SJSA1 (cell line): ENCODE measurements around the gene EPHA8. TPM values are rescaled to one million over a fixed set of nuclear protein-coding genes. Genes with fewer than 3 reads are reported as not detected.

ENCODE experiments used
- DNase-seq, 2 experiments: peaks; one replicate each; pipeline ENCODE4 v3.0.0-alpha.2; 2015 to 2020; ENCODE audit warnings: low spot score in 2 of 2, low read depth in 1 of 2
- H3K27ac ChIP-seq: fragments of 250-450 bp; sonication (Bioruptor Pico); 2 replicates; pipeline ENCODE4 v1.5.1; 2020; ENCODE audit warnings: mild to moderate bottlenecking, moderate library complexity
- H3K27me3 ChIP-seq: fragments of 250-450 bp; sonication (Bioruptor Pico); replicated peaks from 2 replicates; pipeline ENCODE4 v1.5.1; 2020; ENCODE audit warnings: mild to moderate bottlenecking, moderate library complexity
- H3K36me3 ChIP-seq: fragments of 250-450 bp; sonication (Bioruptor Pico); 2 replicates; pipeline ENCODE4 v1.5.1; 2020; ENCODE audit warnings: mild to moderate bottlenecking
- H3K4me1 ChIP-seq: fragments of 250-450 bp; sonication (Bioruptor Pico); replicated peaks from 2 replicates; pipeline ENCODE4 v1.6.1; 2021; ENCODE audit warnings: mild to moderate bottlenecking
- H3K4me3 ChIP-seq: fragments of 250-450 bp; sonication (Bioruptor Pico); 2 replicates; pipeline ENCODE4 v1.5.1; 2020; ENCODE audit warnings: mild to moderate bottlenecking
- H3K9me3 ChIP-seq: fragments of 250-450 bp; sonication (Bioruptor Pico); replicated peaks from 2 replicates; pipeline ENCODE4 v1.5.1; 2020; ENCODE audit warnings: mild to moderate bottlenecking
- total RNA-seq: library from RNA; depleted of rRNA; stranded (reverse); fragments of >200 nt; shearing (Covaris generic); gene quantifications from 2 replicates; pipeline ENCODE4 v1.2.3, GENCODE V29; 2014

Gene EPHA8
- total RNA-seq, 1 experiment from 2014 or later = not detected

GRCh38 chr1:22582661-22583635 is 19.7 kb downstream of the EPHA8 start:
- Histone ChIP-seq H3K4me1 (no peaks in the 10 kb centered on the region), H3K27me3 (peaks cover 48% of the 10 kb centered on the region), H3K9me3 (peaks cover 4% of the 10 kb centered on the region; the same call in 1 of the 2 replicates), H3K4me3 (no peak overlapping the region), H3K36me3 (no peaks in the 10 kb centered on the region), H3K27ac (no peak overlapping the region)
- no peak for DNase-seq

- Histone ChIP-seq H3K27me3 (peaks cover 54% of the 10 kb centered on the region), H3K36me3 (no peaks in the 10 kb centered on the region), H3K4me3 (no peak overlapping the region), H3K27ac (no peak overlapping the region), H3K4me1 (no peaks in the 10 kb centered on the region), H3K9me3 (peaks cover 2% of the 10 kb centered on the region; the same call in 1 of the 2 replicates)
- no peak for DNase-seq
Observed at GRCh38 chr1:22584001-22584562, 20.8 kb downstream of the EPHA8 start.

GRCh38 chr1:22584970-22585369 is 21.7 kb downstream of the EPHA8 start:
- DNase-seq = no peak
- H3K27me3 ChIP-seq = peaks cover 63% of the 10 kb centered on the region

GRCh38 chr1:22585471-22585870 is 22.2 kb downstream of the EPHA8 start:
- Histone ChIP-seq H3K27me3 (peaks cover 66% of the 10 kb centered on the region), H3K4me3 (no peak overlapping the region), H3K9me3 (no peaks in the 10 kb centered on the region), H3K4me1 (no peaks in the 10 kb centered on the region), H3K36me3 (no peaks in the 10 kb centered on the region), H3K27ac (no peak overlapping the region)
- no peak for DNase-seq

More at GRCh38 chr1:22584970-22585369, 21.7 kb downstream of the EPHA8 start:
- Histone ChIP-seq H3K4me1 (no peaks in the 10 kb centered on the region), H3K27ac (no peak overlapping the region), H3K36me3 (no peaks in the 10 kb centered on the region), H3K9me3 (no peaks in the 10 kb centered on the region), H3K4me3 (no peak overlapping the region)

- H3K36me3 ChIP-seq = no peaks in the 10 kb centered on the region
- no peak for DNase-seq
- H3K4me1 ChIP-seq = no peaks in the 10 kb centered on the region
- peaks cover 69% of the 10 kb centered on the region for H3K27me3 ChIP-seq
- H3K27ac ChIP-seq = no peak overlapping the region
- H3K4me3 ChIP-seq = no peak overlapping the region
- no peaks in the 10 kb centered on the region for H3K9me3 ChIP-seq
Observed at GRCh38 chr1:22586356-22587130, 23.3 kb downstream of the EPHA8 start.

DNA sequence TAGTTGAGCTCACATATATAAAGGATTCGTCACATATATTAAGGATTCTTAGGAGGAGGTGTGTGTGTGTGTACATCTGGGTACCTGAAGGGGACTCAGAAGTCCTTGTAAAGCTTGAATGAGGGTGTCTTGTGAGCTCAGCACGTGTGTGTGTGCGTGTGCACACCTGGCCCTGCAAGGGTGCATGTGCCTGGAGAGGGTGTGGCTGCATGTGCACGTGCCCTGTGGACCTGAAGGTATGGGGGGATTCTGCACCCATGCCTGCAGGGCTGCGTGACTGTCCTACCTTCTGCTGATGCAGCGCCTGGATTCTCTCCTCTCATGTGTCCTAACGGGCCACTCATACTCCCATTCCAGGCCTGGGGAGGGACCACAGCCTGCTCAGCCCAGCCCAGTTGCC is 24.0 kb downstream of the EPHA8 start:
- Histone ChIP-seq H3K9me3 (no peaks in the 10 kb centered on the region), H3K36me3 (no peaks in the 10 kb centered on the region), H3K27me3 (peaks cover 76% of the 10 kb centered on the region), H3K27ac (no peak overlapping the region), H3K4me1 (no peaks in the 10 kb centered on the region), H3K4me3 (no peak overlapping the region)
- no peak for DNase-seq

- Histone ChIP-seq H3K27ac (no peak overlapping the region), H3K36me3 (no peaks in the 10 kb centered on the region), H3K4me1 (no peaks in the 10 kb centered on the region), H3K27me3 (peaks cover 76% of the 10 kb centered on the region), H3K4me3 (no peak overlapping the region), H3K9me3 (no peaks in the 10 kb centered on the region)
- DNase-seq = no peak
Observed at GRCh38 chr1:22588899-22589422, 25.7 kb downstream of the EPHA8 start.

DNA sequence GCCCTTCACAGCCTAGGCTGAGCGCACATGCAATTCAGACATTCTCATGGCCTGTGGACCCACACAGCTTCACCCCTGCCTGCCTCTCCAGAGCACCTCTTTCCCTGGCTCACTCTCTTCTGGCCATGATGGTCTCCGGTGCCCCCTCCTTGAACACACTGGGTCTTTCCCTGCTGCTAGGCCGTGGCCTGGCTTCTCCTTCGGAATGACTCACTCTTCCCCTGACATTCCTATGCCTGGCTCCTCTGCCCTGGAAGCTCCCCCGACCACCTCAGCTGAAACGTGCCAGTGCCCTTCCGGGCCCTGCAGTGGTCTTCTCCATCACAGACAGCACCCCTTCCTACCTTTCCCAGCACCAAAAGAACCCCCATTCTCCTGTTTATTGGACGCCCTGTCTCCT is 28.3 kb downstream of the EPHA8 start:
- H3K27me3 ChIP-seq = peaks cover 72% of the 10 kb centered on the region
- no peaks in the 10 kb centered on the region for H3K4me1 ChIP-seq
- no peaks in the 10 kb centered on the region for H3K9me3 ChIP-seq
- no peaks in the 10 kb centered on the region for H3K36me3 ChIP-seq
- DNase-seq = no peak
- no peak overlapping the region for H3K27ac ChIP-seq
- H3K4me3 ChIP-seq = no peak overlapping the region

- peaks cover 74% of the 10 kb centered on the region for H3K27me3 ChIP-seq
Observed at GRCh38 chr1:22592051-22592450, 28.8 kb downstream of the EPHA8 start.

DNA sequence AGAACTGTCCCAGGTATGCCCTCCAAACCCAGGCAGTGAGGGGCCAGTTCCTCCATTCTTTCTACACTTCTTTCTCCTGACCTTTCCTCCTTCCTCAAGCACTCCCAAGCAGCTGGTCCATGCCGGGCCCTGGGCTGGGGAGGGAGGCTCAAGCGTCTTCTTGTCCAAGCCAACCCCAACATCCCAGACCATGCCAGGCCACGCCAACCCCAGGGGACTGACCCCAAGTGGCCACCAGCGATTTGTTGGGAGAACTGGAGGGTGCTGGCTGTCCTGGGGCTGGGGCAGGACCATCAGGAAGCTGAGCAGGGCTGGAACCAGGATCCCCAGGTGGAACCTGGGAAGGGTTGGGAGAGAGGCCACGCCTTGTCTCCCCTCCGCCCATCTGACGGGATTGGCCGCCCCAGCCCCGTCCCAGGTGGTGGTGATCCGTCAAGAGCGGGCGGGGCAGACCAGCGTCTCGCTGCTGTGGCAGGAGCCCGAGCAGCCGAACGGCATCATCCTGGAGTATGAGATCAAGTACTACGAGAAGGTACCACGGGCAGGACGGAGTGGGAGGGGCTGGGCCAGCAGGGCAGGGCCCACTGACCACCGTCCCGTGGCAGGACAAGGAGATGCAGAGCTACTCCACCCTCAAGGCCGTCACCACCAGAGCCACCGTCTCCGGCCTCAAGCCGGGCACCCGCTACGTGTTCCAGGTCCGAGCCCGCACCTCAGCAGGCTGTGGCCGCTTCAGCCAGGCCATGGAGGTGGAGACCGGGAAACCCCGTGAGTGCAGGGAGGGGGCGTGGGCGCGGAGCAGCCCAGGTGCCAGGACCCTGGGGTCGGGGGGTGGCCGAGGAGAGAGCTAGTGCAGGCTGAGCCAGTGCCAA is 29.9 kb downstream of the EPHA8 start:
- Histone ChIP-seq H3K27ac (no peak overlapping the region), H3K9me3 (no peaks in the 10 kb centered on the region), H3K4me3 (no peak overlapping the region), H3K36me3 (no peaks in the 10 kb centered on the region), H3K4me1 (no peaks in the 10 kb centered on the region), H3K27me3 (peaks cover 74% of the 10 kb centered on the region)
- DNase-seq = no peak

More at GRCh38 chr1:22592051-22592450, 28.8 kb downstream of the EPHA8 start:
- H3K4me3 ChIP-seq = no peak overlapping the region
- DNase-seq = no peak
- no peaks in the 10 kb centered on the region for H3K36me3 ChIP-seq
- no peak overlapping the region for H3K27ac ChIP-seq
- no peaks in the 10 kb centered on the region for H3K4me1 ChIP-seq
- H3K9me3 ChIP-seq = no peaks in the 10 kb centered on the region

DNA sequence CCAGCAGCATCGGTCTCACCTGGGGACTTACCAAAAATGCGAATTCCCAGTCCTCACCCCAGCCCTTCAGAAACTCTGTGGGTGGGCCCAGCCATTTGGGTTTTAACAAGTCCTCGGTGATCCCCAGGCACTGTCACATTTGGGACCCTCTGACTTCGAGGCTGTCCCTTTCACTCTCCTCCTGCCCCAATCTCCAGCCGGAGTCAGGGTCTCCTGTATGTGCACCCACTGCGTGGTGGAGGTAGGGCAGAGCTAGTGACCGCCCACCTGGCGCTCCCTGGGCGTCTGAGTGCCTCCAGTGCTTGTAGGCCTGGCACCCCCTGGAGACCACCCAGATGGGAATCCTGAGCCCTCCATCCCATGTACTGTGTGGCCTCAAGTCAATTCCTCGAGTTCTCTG is 31.1 kb downstream of the EPHA8 start:
- no peaks in the 10 kb centered on the region for H3K36me3 ChIP-seq
- no peak overlapping the region for H3K27ac ChIP-seq
- no peak for DNase-seq
- peaks cover 76% of the 10 kb centered on the region for H3K27me3 ChIP-seq
- no peak overlapping the region for H3K4me3 ChIP-seq
- H3K4me1 ChIP-seq = no peaks in the 10 kb centered on the region
- H3K9me3 ChIP-seq = no peaks in the 10 kb centered on the region

GRCh38 chr1:22595108-22595507 is 31.8 kb downstream of the EPHA8 start:
- peaks cover 69% of the 10 kb centered on the region for H3K27me3 ChIP-seq

More at GRCh38 chr1:22595108-22595507, 31.8 kb downstream of the EPHA8 start:
- H3K36me3 ChIP-seq = no peaks in the 10 kb centered on the region
- H3K4me3 ChIP-seq = no peak overlapping the region
- DNase-seq = no peak
- no peak overlapping the region for H3K27ac ChIP-seq
- no peaks in the 10 kb centered on the region for H3K9me3 ChIP-seq
- H3K4me1 ChIP-seq = no peaks in the 10 kb centered on the region
